GM21737 (cell line): Measurements from ENCODE around the gene WDR91.
A peak's percentile ranks its signal among the peaks of the same experiment; 100 is the strongest.

ENCODE experiments used
- ATAC-seq: cut with Tn5 transposase; IDR thresholded peaks from one replicate; pipeline ENCODE4 v1.9.1; 2021; ENCODE audit warnings: mild to moderate bottlenecking, moderate library complexity; ENCODE audit not compliant: unreplicated experiment

WDR91 gene

GRCh38 chr7:135162382-135163001 is 48.8 kb downstream of the WDR91 start:
- ATAC-seq: no peak

GRCh38 chr7:135161669-135162068 is 49.7 kb downstream of the WDR91 start:
- no peak for ATAC-seq

GRCh38 chr7:135160858-135161653 is 50.3 kb downstream of the WDR91 start:
- ATAC-seq: no peak

GRCh38 chr7:135160098-135160857 is 51.0 kb downstream of the WDR91 start:
- ATAC-seq: no peak

- ATAC-seq: no peak
Observed at GRCh38 chr7:135159359-135160085, 51.8 kb downstream of the WDR91 start.

- ATAC-seq: no peak
Observed at GRCh38 chr7:135158874-135159273, 52.5 kb downstream of the WDR91 start.

GRCh38 chr7:135158141-135158655 is 53.1 kb downstream of the WDR91 start:
- no peak for ATAC-seq

- no peak for ATAC-seq
Observed at GRCh38 chr7:135156290-135156689, 55.0 kb downstream of the WDR91 start.

GRCh38 chr7:135154734-135155133 is 56.6 kb downstream of the WDR91 start:
- ATAC-seq: no peak

GRCh38 chr7:135152442-135152841 is 58.9 kb downstream of the WDR91 start:
- ATAC-seq: no peak

- ATAC-seq: no peak
Observed at GRCh38 chr7:135151533-135151932, 59.8 kb downstream of the WDR91 start.

- ATAC-seq: no peak
Observed at GRCh38 chr7:135151132-135151531, 60.2 kb downstream of the WDR91 start.

GRCh38 chr7:135150072-135150782 is 61.1 kb downstream of the WDR91 start:
- no peak for ATAC-seq

GRCh38 chr7:135147899-135148721 is 63.2 kb downstream of the WDR91 start, which contains the start of gene TMEM140:
TSS of gene TMEM140 (plus strand) at chr7:135148072. CDS start at chr7:135164442, 16,370 bp downstream.
- peak; percentile 65 for ATAC-seq

GRCh38 chr7:135147341-135147898 is 63.9 kb downstream of the WDR91 start:
- ATAC-seq: peak; percentile 9

GRCh38 chr7:135143885-135144668 is 67.2 kb downstream of the WDR91 start:
- no peak for ATAC-seq
